K562 (cell line): ENCODE measurements around the gene TRIM32. TPM values are rescaled to one million over a fixed set of nuclear protein-coding genes. Genes with fewer than 3 reads are reported as not detected.

Experiments used
- ATAC-seq: fragments of 200-7000 bp; cut with Tn5 transposase; 3 replicates; pipeline ENCODE4 v1.9.1; 2020; ENCODE audit warnings: moderate library complexity
- BruUV-seq: library from RNA; stranded (reverse); fragments of 400-500 nt; replicated peaks from 2 replicates; lab custom pipeline; 2021; lab: Mats Ljungman, UMichigan
- CTCF ChIA-PET: fragments of 300-600 bp; formaldehyde crosslinking; extraction: SDS; loops from one replicate; lab custom pipeline; 2021; ENCODE audit warnings: low intra/inter-chr PET ratio; lab: Yijun Ruan, JAX
- POLR2A ChIA-PET: fragments of 300-600, 350-650 bp; sonication (Branson Sonifier 250); formaldehyde crosslinking; extraction: SDS; loops from one replicate; lab custom pipeline; 2021; ENCODE audit warnings: antibody characterized with exemption, inconsistent platforms; lab: Yijun Ruan, JAX
- DNase-seq, 4 experiments: peaks; one replicate each; pipeline versions ENCODE4 v3.0.0 to v3.0.0-alpha.2; 2011 to 2018; ENCODE audit warnings: low spot score in 3 of 4, mixed read lengths in 3 of 4; ENCODE audit errors: extremely low read depth in 1 of 4
- FAIRE-seq: peaks from 2 replicates; lab custom pipeline; 2011; peaks lifted over from hg19 to GRCh38; lab: Jason Lieb, UNC
- H2AFZ ChIP-seq: 2 replicates; pipeline ENCODE4 v1.6.0; 2011; ENCODE audit warnings: low read depth, low read length, control low read depth, inconsistent platforms
- H3K27ac ChIP-seq: fragments of 200-600 bp; 3 replicates; pipeline ENCODE4 v1.8.0; 2011; ENCODE audit warnings: low read depth, mild to moderate bottlenecking, control low read depth, inconsistent platforms, low read length, moderate library complexity, mixed read lengths; ENCODE audit errors: extremely low read depth
- H3K27me3 ChIP-seq, 2 experiments: fragments of 300-600 bp in 1 of 2; 2 replicates in 1 of 2; 3 replicates in 1 of 2; pipeline versions ENCODE4 v1.6.0 to v1.8.0; 2011; ENCODE audit warnings: inconsistent platforms in 2 of 2, low read length in 2 of 2, mild to moderate bottlenecking in 1 of 2, mixed read lengths in 1 of 2, moderate library complexity in 1 of 2; ENCODE audit not compliant: control insufficient read depth in 2 of 2, insufficient read depth in 2 of 2
- H3K36me3 ChIP-seq: fragments of 300-600 bp; 3 replicates; pipeline ENCODE4 v1.8.0; 2011; ENCODE audit warnings: mild to moderate bottlenecking, low read length, inconsistent platforms; ENCODE audit not compliant: control insufficient read depth, insufficient read depth
- H3K4me1 ChIP-seq, 2 experiments: fragments of 200-600 bp in 1 of 2; replicated peaks in 1 of 2; 2 replicates in 1 of 2; 3 replicates in 1 of 2; pipeline versions ENCODE4 v1.5.1 to v1.8.0; 2011; ENCODE audit warnings: inconsistent platforms in 2 of 2, low read length in 2 of 2, mild to moderate bottlenecking in 1 of 2, mixed read lengths in 1 of 2, moderate library complexity in 1 of 2; ENCODE audit not compliant: control insufficient read depth in 2 of 2, insufficient read depth in 2 of 2
- H3K4me2 ChIP-seq: 2 replicates; pipeline ENCODE4 v1.6.1; 2011; ENCODE audit warnings: low read length, control low read depth, inconsistent platforms, mixed read lengths; ENCODE audit not compliant: insufficient read depth
- H3K4me3 ChIP-seq: fragments of 200-600 bp; sonication (generic), shearing (Covaris generic); 2 replicates; pipeline ENCODE4 v1.5.1; 2016; ENCODE audit warnings: control low read depth, inconsistent platforms
- H3K79me2 ChIP-seq: fragments of 200-600 bp; 3 replicates; pipeline ENCODE4 v1.8.0; 2011; ENCODE audit warnings: low read length, inconsistent platforms; ENCODE audit not compliant: control insufficient read depth, insufficient read depth
- H3K9ac ChIP-seq, 2 experiments: 2 replicates each; pipeline versions ENCODE4 v1.6.0 to v1.6.1; 2011; ENCODE audit warnings: low read depth in 2 of 2, low read length in 2 of 2, control low read depth in 1 of 2, inconsistent platforms in 1 of 2, mild to moderate bottlenecking in 1 of 2, mixed read lengths in 1 of 2; ENCODE audit not compliant: insufficient read depth in 1 of 2
- H3K9me1 ChIP-seq: one replicate; pipeline ENCODE4 v1.6.0; 2011; ENCODE audit warnings: inconsistent platforms, mild to moderate bottlenecking, low read length, moderate library complexity; ENCODE audit not compliant: control insufficient read depth, insufficient read depth
- H3K9me3 ChIP-seq: replicated peaks from 2 replicates; pipeline ENCODE4 v1.5.1; 2011; ENCODE audit warnings: low read depth, low read length, inconsistent platforms; ENCODE audit not compliant: control insufficient read depth, insufficient read depth
- H4K20me1 ChIP-seq: replicated peaks from 2 replicates; pipeline ENCODE4 v1.6.1; 2011; ENCODE audit warnings: low read length, inconsistent platforms, mixed read lengths; ENCODE audit not compliant: control insufficient read depth, insufficient read depth
- CBFA2T3 ChIP-seq: fragments of 450-650 bp; IDR thresholded peaks from 2 replicates; pipeline ENCODE4 v1.6.1; 2017
- GATA2 ChIP-seq: sonication (generic); formaldehyde crosslinking; IDR thresholded peaks from 2 replicates; pipeline ENCODE4 v1.4.0; 2020; ENCODE audit warnings: mild to moderate bottlenecking, missing genetic modification reagents
- GATAD2A ChIP-seq: fragments of 450-650 bp; IDR thresholded peaks from 2 replicates; pipeline ENCODE4 v1.6.1; 2017
- GATAD2B ChIP-seq: fragments of 450-650 bp; IDR thresholded peaks from 2 replicates; pipeline ENCODE4 v1.6.1; 2017; ENCODE audit warnings: mild to moderate bottlenecking, borderline replicate concordance
- HNRNPH1 ChIP-seq: fragments of 200-400 bp; formaldehyde crosslinking; optimal IDR thresholded peaks from 2 replicates; pipeline ENCODE3; 2017; ENCODE audit warnings: low read depth, mild to moderate bottlenecking, low read length, moderate library complexity
- LCOR ChIP-seq: sonication (generic); formaldehyde crosslinking; IDR thresholded peaks from 2 replicates; pipeline ENCODE4 v1.8.0; 2022; ENCODE audit warnings: mild to moderate bottlenecking, missing genetic modification reagents
- NR2F6 ChIP-seq: fragments of 450-650 bp; formaldehyde crosslinking; IDR thresholded peaks from 2 replicates; pipeline ENCODE4 v1.4.0; 2020; ENCODE audit warnings: mild to moderate bottlenecking
- RNF2 ChIP-seq: sonication (generic); IDR thresholded peaks from 2 replicates; pipeline ENCODE4 v1.6.1; 2016
- SIN3B ChIP-seq: fragments of 450-650 bp; IDR thresholded peaks from 2 replicates; pipeline ENCODE4 v1.6.1; 2017; ENCODE audit warnings: low read depth, mild to moderate bottlenecking, moderate library complexity
- SMAD3 ChIP-seq: fragments of 450-650 bp; formaldehyde crosslinking; conservative IDR thresholded peaks from 2 replicates; pipeline ENCODE4 v1.4.0; 2020; ENCODE audit warnings: mild to moderate bottlenecking
- SMARCB1 ChIP-seq: IDR thresholded peaks from 2 replicates; pipeline ENCODE4 v1.6.1; 2011; ENCODE audit warnings: improper control_type of control experiment, low read depth; ENCODE audit not compliant: insufficient read length
- VEZF1 ChIP-seq: fragments of 200-800 bp; sonication (Bioruptor generic); IDR thresholded peaks from 2 replicates; pipeline ENCODE4 v1.6.1; 2017; ENCODE audit warnings: missing genetic modification characterization, missing compliant biosample characterization
- ZHX1 ChIP-seq: fragments of 150-350 bp; conservative IDR thresholded peaks from 2 replicates; pipeline ENCODE4 v1.6.1; 2014; ENCODE audit warnings: low read length
- ZNF12 ChIP-seq: sonication (generic); formaldehyde crosslinking; IDR thresholded peaks from 2 replicates; pipeline ENCODE4 v1.4.0; 2020; ENCODE audit warnings: mild to moderate bottlenecking, missing genetic modification reagents
- WGBS: fragments of 100-300 bp; shearing (Covaris generic); methylation state at CpG from one replicate; pipeline ENCODE4 v1.1.6; 2016; ENCODE audit warnings: low coverage, mixed read lengths; ENCODE audit not compliant: insufficient coverage; ENCODE audit errors: missing lambda C conversion rate; 5-methylcytosine and 5-hydroxymethylcytosine counted together
- in situ Hi-C: fragments of 300-500 bp; cut with MboI; formaldehyde crosslinking; loops from 4 replicates; pipeline ENCODE4 v1.15.0; 2018; ENCODE audit warnings: inconsistent platforms, mixed read lengths
- intact Hi-C: fragments of 100-400 bp; cut with micrococcal nuclease; formaldehyde crosslinking; loops from 2 replicates; pipeline ENCODE4 v1.14.2; 2022
- polyA plus RNA-seq, 8 experiments: library from polyadenylated mRNA; depleted of rRNA in 4 of 8; stranded (reverse) in 5 of 8; unstranded in 3 of 8; fragments of >200 nt; fragmentation: Nextera tagmentation in 2 of 8; fragmentation: Illumina TruSeq in 1 of 8; extraction: Ambion mirVana in 2 of 8; extraction: Trizol in 1 of 8; gene quantifications; 2 replicates each; pipeline versions ENCODE4 v1.2.1 to v1.2.3, GENCODE V29; 2011 to 2014; ENCODE audit warnings: inconsistent platforms in 1 of 8, missing spikeins in 1 of 8
- total RNA-seq, 7 experiments: library from RNA; depleted of rRNA in 6 of 7; stranded (reverse); fragments of >200 nt in 6 of 7; fragmentation: Illumina TruSeq in 2 of 7; extraction: Trizol in 2 of 7; gene quantifications; 2 replicates each; pipeline versions ENCODE4 v1.2.1 to v1.2.3, GENCODE V29; 2011 to 2021; ENCODE audit warnings: low replicate concordance in 1 of 7
- TF ChIP-seq, protein P1 (sequence below): fragments of 450-650 bp; IDR thresholded peaks from 2 replicates; pipeline ENCODE4 v1.6.1; 2016; ENCODE audit warnings: low read depth, mild to moderate bottlenecking, moderate library complexity

Gene TRIM32
- total and polyA plus RNA-seq, 9 of the 15 experiments (the other 6 are each of a cell fraction or from before 2014, with no cell fraction given): 3.5 to 9.4 (median 5.9) TPM

GRCh38 chr9:116674210-116674980 lies 12.7 kb upstream of the TRIM32 start:
- Histone ChIP-seq H3K4me2 (no peak overlapping the region), H3K9me1 (no peaks in the 10 kb centered on the region), H3K4me1 (no peaks in the 10 kb centered on the region), H3K9me3 (no peaks in the 10 kb centered on the region), H3K79me2 (no peaks in the 10 kb centered on the region), H3K9ac (no peak overlapping the region), H3K36me3 (no peaks in the 10 kb centered on the region), H3K4me3 (no peak overlapping the region), H3K27me3 (no peaks in the 10 kb centered on the region), H3K27ac (no peak overlapping the region), H2AFZ (no peak overlapping the region), H4K20me1 (no peaks in the 10 kb centered on the region)
- ChIA-PET CTCF (no interaction called here), POLR2A (interaction anchor here (0.7 kb wide), 1 partner anchor 177 kb away, joined by 3 read pairs; no protein-coding TSS in a partner anchor)
- in situ Hi-C loops (no loop called here), intact Hi-C loops (no loop called here)
- BruUV-seq: no TSS peak
- DNase-seq (no peak), ATAC-seq (no peak), FAIRE-seq (no peak)
- TF ChIP-seq RNF2: no peak
- TF ChIP-seq GATAD2A: no peak
- TF ChIP-seq GATAD2B: no peak
- TF ChIP-seq CBFA2T3: no peak
- TF ChIP-seq SMARCB1: no peak
- TF ChIP-seq, protein P1, sequence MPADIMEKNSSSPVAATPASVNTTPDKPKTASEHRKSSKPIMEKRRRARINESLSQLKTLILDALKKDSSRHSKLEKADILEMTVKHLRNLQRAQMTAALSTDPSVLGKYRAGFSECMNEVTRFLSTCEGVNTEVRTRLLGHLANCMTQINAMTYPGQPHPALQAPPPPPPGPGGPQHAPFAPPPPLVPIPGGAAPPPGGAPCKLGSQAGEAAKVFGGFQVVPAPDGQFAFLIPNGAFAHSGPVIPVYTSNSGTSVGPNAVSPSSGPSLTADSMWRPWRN: no peak
- no peak for TF ChIP-seq NR2F6 (CRISPR knock-in tag)
- TF ChIP-seq SIN3B: no peak
- TF ChIP-seq VEZF1: no peak
- TF ChIP-seq LCOR (CRISPR knock-in tag): no peak
- no peak for TF ChIP-seq HNRNPH1
- TF ChIP-seq ZNF12 (CRISPR knock-in tag): no peak
- TF ChIP-seq ZHX1: no peak
- TF ChIP-seq SMAD3: no peak
- TF ChIP-seq GATA2 (CRISPR knock-in tag): no peak
- 3% methylated on average over 5 of the region's 5 CpGs for WGBS
